MCF 10A (cell line): ENCODE results near the gene CFAP90. TPM values are rescaled to one million over a fixed set of nuclear protein-coding genes. Genes with fewer than 3 reads are reported as not detected.

Source experiments
- BruUV-seq: library from RNA; stranded (reverse); fragments of 400-500 nt; replicated peaks from 2 replicates; lab custom pipeline; 2021; lab: Mats Ljungman, UMichigan
- CTCF ChIA-PET: fragments of 300-600 bp; sonication (Branson Sonifier 250); formaldehyde crosslinking; extraction: SDS; loops from one replicate; lab custom pipeline; 2021; ENCODE audit warnings: antibody characterized with exemption, inconsistent platforms; lab: Yijun Ruan, JAX
- POLR2A ChIA-PET: fragments of 300-600, 350-650 bp; sonication (Branson Sonifier 250); formaldehyde crosslinking; extraction: SDS; loops from one replicate; lab custom pipeline; 2020; ENCODE audit warnings: antibody characterized with exemption, inconsistent platforms; lab: Yijun Ruan, JAX
- DNase-seq: peaks from one replicate; pipeline ENCODE4 v3.0.0-alpha.2; 2018; ENCODE audit not compliant: unreplicated experiment
- H3K27ac Mint-ChIP-seq: one replicate; pipeline ENCODE4 v1.8.0; 2022; ENCODE audit warnings: mild to moderate bottlenecking, low read depth, mixed read lengths; ENCODE audit not compliant: unreplicated experiment
- H3K27me3 Mint-ChIP-seq: one replicate; pipeline ENCODE4 v1.8.0; 2022; ENCODE audit warnings: mixed read lengths; ENCODE audit not compliant: insufficient read depth, unreplicated experiment
- H3K36me3 Mint-ChIP-seq: one replicate; pipeline ENCODE4 v1.8.0; 2022; ENCODE audit warnings: mild to moderate bottlenecking, moderate library complexity, mixed read lengths; ENCODE audit not compliant: insufficient read depth, unreplicated experiment
- H3K4me1 Mint-ChIP-seq: one replicate; pipeline ENCODE4 v1.8.0; 2022; ENCODE audit warnings: mixed read lengths; ENCODE audit not compliant: insufficient read depth, unreplicated experiment
- H3K4me3 Mint-ChIP-seq: one replicate; pipeline ENCODE4 v1.8.0; 2022; ENCODE audit warnings: mild to moderate bottlenecking, moderate library complexity, mixed read lengths; ENCODE audit not compliant: unreplicated experiment
- H3K9me3 Mint-ChIP-seq: one replicate; pipeline ENCODE4 v1.8.0; 2022; ENCODE audit warnings: mixed read lengths; ENCODE audit not compliant: unreplicated experiment
- intact Hi-C: fragments of 100-400 bp; cut with micrococcal nuclease; formaldehyde crosslinking; loops from 2 replicates; pipeline ENCODE4 v1.14.1; 2022
- total RNA-seq: library from RNA; stranded (reverse); gene quantifications from 2 replicates; pipeline ENCODE4 v1.2.3, GENCODE V29; 2022
- TF ChIP-seq, protein P1 (sequence below): fragments of 200-600 bp; IDR thresholded peaks from one replicate; pipeline ENCODE4 v1.8.0; 2022; ENCODE audit warnings: antibody characterized with exemption, mild to moderate bottlenecking; ENCODE audit not compliant: unreplicated experiment

CFAP90 gene
- total RNA-seq, 1 experiment from 2014 or later: not detected

DNA sequence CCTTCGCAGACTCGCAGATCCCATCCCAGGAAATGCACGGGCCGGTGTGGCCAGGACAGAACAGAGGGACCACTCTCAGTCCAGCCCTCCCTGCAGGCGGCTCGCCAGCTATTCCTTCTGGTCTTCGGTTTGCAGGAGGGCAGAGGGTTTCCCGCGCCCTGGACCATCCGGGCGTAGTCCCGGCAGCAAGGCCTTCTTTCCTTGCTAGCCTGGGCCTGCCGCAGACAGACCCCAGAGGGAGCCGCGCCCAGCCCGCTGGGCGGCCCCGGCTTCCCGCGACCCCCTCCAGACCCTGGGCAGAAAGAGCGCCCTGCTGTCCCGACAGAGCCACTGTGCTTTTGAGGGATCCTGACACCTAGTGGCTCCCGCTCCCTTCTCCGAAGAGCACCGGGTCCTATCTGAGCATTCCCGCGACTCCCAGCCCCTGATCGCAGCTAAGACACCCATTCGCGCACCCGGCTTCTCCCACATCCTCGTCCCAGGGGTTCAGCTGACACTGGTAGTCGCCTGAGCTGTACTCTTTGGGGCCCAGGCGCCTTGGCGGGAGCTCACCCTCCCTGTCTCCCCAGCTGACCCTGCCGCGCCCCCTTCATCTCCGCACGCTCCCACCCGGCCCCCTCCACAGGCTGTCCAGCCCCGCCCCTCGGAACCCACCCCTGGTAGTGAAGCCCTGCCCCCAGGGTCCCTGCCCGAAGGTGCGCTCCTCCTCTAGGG lies 1.1 kb downstream of the CFAP90 start:
- Mint-ChIP-seq H3K36me3 (no peaks in the 10 kb centered on the region), H3K4me1 (no peaks in the 10 kb centered on the region), H3K4me3 (no peak overlapping the region), H3K27ac (no peak overlapping the region), H3K9me3 (no peaks in the 10 kb centered on the region), H3K27me3 (peaks cover 23% of the 10 kb centered on the region)
- intact Hi-C loops: no loop called here
- DNase-seq: no peak
- ChIA-PET POLR2A (no interaction called here), CTCF (interaction anchor here (1.4 kb wide), 1 partner anchor 33 kb away, joined by 4 read pairs; no protein-coding TSS in a partner anchor)
- no TSS peak for BruUV-seq
- TF ChIP-seq, protein P1, sequence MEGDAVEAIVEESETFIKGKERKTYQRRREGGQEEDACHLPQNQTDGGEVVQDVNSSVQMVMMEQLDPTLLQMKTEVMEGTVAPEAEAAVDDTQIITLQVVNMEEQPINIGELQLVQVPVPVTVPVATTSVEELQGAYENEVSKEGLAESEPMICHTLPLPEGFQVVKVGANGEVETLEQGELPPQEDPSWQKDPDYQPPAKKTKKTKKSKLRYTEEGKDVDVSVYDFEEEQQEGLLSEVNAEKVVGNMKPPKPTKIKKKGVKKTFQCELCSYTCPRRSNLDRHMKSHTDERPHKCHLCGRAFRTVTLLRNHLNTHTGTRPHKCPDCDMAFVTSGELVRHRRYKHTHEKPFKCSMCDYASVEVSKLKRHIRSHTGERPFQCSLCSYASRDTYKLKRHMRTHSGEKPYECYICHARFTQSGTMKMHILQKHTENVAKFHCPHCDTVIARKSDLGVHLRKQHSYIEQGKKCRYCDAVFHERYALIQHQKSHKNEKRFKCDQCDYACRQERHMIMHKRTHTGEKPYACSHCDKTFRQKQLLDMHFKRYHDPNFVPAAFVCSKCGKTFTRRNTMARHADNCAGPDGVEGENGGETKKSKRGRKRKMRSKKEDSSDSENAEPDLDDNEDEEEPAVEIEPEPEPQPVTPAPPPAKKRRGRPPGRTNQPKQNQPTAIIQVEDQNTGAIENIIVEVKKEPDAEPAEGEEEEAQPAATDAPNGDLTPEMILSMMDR: no peak

GRCh38 chr5:7848296-7848695 lies 2.6 kb downstream of the CFAP90 start:
- TF ChIP-seq, protein P1: no peak
- no peak for DNase-seq

GRCh38 chr5:7846327-7846726 lies 4.6 kb downstream of the CFAP90 start:
- TF ChIP-seq, protein P1: no peak
- ChIA-PET POLR2A (no interaction called here), CTCF (interaction anchor here (0.7 to 1.7 kb wide), 3 partner anchors 10 to 42 kb away, joined by 3 to 6 read pairs (median 4); no protein-coding TSS in a partner anchor)
- intact Hi-C loops: no loop called here
- Mint-ChIP-seq H3K4me3 (no peak overlapping the region), H3K27me3 (peaks cover 43% of the 10 kb centered on the region), H3K4me1 (no peaks in the 10 kb centered on the region), H3K27ac (no peak overlapping the region), H3K9me3 (no peaks in the 10 kb centered on the region), H3K36me3 (no peaks in the 10 kb centered on the region)
- no TSS peak for BruUV-seq
- DNase-seq: no peak

More at GRCh38 chr5:7848296-7848695, 2.6 kb downstream of the CFAP90 start:
- no TSS peak for BruUV-seq
- no peak overlapping the region for H3K27ac Mint-ChIP-seq
- ChIA-PET CTCF (no interaction called here), POLR2A (interaction anchor here (0.7 kb wide), 1 partner anchor 10 kb away, joined by 3 read pairs; no protein-coding TSS in a partner anchor)
- H3K4me3 Mint-ChIP-seq: no peak overlapping the region
- H3K36me3 Mint-ChIP-seq: no peaks in the 10 kb centered on the region
- no peaks in the 10 kb centered on the region for H3K9me3 Mint-ChIP-seq
- intact Hi-C loops: no loop called here
- no peaks in the 10 kb centered on the region for H3K4me1 Mint-ChIP-seq
- H3K27me3 Mint-ChIP-seq: peaks cover 38% of the 10 kb centered on the region

DNA sequence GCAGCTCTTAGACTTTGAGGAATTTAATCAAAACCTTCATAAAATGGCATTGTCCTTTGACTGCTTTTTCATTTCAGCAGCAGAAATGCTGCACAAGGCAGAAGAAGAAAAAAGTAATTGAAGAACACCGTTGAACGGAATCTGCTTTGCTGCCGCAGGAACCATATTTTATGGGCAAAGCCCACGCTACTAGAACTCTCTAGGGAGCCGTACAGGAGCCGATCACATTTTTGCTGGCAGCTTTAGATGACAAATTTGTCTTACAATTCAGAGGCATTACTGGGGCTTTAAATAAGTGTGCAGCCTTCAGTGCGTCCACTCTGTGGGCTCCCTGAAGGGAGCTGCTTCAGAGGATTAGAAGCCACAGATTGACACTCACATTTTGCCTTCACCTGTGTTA lies 5.4 kb downstream of the CFAP90 start:
- no peaks in the 10 kb centered on the region for H3K4me1 Mint-ChIP-seq
- POLR2A ChIA-PET: no interaction called here
- no peaks in the 10 kb centered on the region for H3K36me3 Mint-ChIP-seq
- no peak overlapping the region for H3K27ac Mint-ChIP-seq
- H3K27me3 Mint-ChIP-seq: peaks cover 43% of the 10 kb centered on the region
- DNase-seq: no peak
- no peak overlapping the region for H3K4me3 Mint-ChIP-seq
- no TSS peak for BruUV-seq
- CTCF ChIA-PET: interaction anchor here (1.5 to 1.7 kb wide), 2 partner anchors 10 to 28 kb away, joined by 4 to 6 read pairs; no protein-coding TSS in a partner anchor
- intact Hi-C loops: no loop called here
- TF ChIP-seq, protein P1: no peak
- no peaks in the 10 kb centered on the region for H3K9me3 Mint-ChIP-seq
